Measurements from ENCODE around the gene NAA10.
A peak's percentile ranks its signal among the peaks of the same experiment; 100 is the strongest.

Gene NAA10

DNA sequence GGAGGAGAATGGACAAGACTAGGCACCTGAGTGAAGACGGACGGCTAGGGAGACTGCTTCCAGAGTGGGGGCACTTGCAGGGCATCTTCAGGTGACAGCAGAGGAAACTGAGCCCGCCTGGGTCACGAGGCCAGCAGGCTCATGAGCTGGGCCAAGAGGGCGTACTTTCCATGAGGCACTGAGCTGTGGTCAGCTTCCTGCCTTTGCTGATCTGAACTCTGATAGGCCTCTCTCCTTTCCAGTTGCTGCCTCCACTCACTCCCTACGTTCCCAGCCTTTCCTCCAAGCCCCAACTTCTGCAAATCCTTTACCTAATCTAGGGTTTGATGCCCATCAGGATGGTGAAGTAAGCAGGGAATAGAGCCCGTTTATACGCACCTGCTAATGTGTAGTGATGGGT lies 47.5 kb downstream of the NAA10 start:
- Histone ChIP-seq H3K27ac (ENCODE audit: low read depth, low read length) (no peak overlapping the region), H3K9ac (ENCODE audit: low read length) (no peak overlapping the region)

DNA sequence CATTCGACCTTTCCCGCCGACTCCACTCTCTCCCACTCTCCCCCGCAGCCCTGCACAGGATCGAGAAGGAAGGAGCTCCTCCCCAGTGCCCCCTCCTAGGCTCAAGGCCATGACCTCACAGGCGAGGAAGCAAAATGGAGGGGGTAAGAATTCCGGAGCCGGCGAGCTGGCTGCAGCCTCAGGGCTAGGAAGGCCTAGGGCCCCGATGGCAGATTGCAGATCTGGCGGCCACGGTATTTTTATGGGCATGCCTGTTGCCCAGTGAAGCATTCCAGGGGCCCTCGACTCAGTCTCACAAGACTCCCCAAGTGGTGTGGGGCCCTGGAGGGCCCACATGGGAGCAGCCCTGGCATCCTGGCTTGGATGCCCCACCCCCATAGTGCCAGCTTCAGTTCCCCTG lies 47.9 kb downstream of the NAA10 start:
- H3K4me3 ChIP-seq (ENCODE audit: low read depth, low read length): peak overlapping the region; percentile 66
- H3K9me3 ChIP-seq (ENCODE audit: control insufficient read depth, insufficient read depth, low read depth, low read length): peaks cover 11% of the 10 kb centered on the region; the same call in 1 of the 2 replicates
- H3K27ac ChIP-seq (ENCODE audit: low read depth, low read length): peak overlapping the region; percentile 58; the same call in 1 of the 2 replicates
- H3K27me3 ChIP-seq (ENCODE audit: control insufficient read depth, insufficient read depth, low read length): peaks cover 42% of the 10 kb centered on the region
- H3K9ac ChIP-seq (ENCODE audit: low read length): peak overlapping the region; percentile 74
- no peaks in the 10 kb centered on the region for H3K36me3 ChIP-seq (ENCODE audit: control insufficient read depth, insufficient read depth, low read length)
- peaks cover 43% of the 10 kb centered on the region; the same call in 1 of the 2 replicates for H3K4me1 ChIP-seq (ENCODE audit: control insufficient read depth, insufficient read depth, low read length)

More for the DNA sequence above, 47.5 kb downstream of the NAA10 start:
- Histone ChIP-seq H3K4me3 (ENCODE audit: low read depth, low read length) (peak overlapping the region; percentile 10; the same call in 1 of the 2 replicates), H3K4me1 (ENCODE audit: control insufficient read depth, insufficient read depth, low read length) (peaks cover 38% of the 10 kb centered on the region; the same call in 1 of the 2 replicates), H3K27me3 (ENCODE audit: control insufficient read depth, insufficient read depth, low read length) (peaks cover 42% of the 10 kb centered on the region), H3K36me3 (ENCODE audit: control insufficient read depth, insufficient read depth, low read length) (no peaks in the 10 kb centered on the region), H3K9me3 (ENCODE audit: control insufficient read depth, insufficient read depth, low read depth, low read length) (peaks cover 11% of the 10 kb centered on the region; the same call in 1 of the 2 replicates)

DNA sequence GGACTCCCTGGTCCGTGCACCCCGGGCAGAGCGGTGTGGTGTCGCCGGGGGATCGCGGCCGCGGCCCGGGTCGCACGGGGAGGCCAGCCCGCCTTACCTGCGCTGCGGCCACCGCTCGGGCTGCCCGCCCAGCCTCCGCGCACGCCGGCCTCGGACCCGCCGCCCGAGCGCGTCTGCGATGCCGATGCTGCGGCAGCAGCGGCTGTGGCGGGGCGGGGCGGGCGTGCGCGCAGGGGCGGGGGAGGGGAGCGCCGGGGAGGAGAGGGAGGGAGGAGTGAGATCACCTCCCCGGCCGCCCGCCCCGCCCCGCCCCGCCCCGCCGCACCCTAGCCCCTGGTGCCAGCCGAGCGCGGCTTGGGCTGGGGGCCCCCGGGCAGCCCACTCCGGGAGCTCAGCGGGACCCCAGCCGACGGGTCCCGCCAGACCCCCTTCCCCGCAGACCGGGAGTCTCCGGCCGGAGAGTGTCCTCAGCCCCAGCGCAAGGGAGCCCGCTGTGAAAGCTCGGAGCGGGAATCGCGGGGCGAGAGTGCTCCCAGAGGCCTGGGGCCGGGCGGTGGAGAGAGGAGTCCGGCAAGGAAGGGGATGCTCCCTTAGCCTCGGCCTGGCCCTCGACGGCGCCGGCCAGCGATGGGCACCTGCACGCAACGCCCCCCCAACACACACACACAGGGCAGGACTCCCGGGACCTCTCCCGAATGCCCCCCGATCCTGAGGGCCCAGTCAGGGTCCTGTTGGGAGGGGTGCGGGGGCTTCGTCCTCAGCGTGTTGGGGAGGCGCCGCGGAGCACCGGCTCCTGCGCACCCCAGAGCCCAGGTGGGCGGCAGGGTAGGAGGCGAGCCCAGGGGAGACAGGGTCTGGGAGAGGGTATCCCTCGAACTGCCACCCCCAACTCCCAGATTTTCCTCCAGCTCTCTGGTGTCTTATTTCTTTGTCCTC lies 48.6 kb downstream of the NAA10 start, which contains the start of gene L1CAM:
L1CAM (minus strand) TSS at position 206 of the 936 bp plus-strand sequence. CDS start 10,337 bp downstream, outside the sequence.
- H3K9ac ChIP-seq (ENCODE audit: low read length): peak within 1 kb of the TSS; percentile 74
- H3K4me3 ChIP-seq (ENCODE audit: low read depth, low read length): peak within 1 kb of the TSS; percentile 66
- H3K4me1 ChIP-seq (ENCODE audit: control insufficient read depth, insufficient read depth, low read length): peaks cover 50% of the 10 kb centered on the region; the same call in 1 of the 2 replicates

DNA sequence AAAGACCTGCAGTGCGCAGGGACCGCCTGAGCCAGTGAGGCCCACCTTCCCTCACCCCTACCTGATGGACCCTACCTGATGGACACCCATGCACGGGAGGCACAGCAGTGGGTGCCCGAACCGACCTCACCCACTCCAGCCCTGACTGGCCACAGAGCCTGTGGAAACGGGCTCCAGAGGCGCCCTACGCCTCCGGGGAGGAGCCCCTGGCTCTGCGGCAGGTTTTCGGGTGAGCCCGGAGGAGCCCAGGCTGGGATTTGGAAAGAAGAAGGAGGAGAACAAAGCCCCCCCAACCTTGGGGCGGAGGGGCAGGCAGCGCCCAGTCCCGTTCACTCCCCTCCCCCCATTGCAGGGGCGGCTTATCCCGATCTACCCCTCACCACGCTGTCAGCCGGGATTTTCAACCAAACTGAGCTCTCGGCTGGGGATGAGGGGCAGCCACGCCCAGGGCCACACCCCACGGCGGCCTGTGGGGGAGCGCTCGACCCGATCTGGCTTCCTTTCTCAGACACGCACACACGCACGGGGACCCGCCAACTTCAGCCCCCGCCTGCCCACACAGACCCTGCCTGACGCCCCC lies 49.5 kb downstream of the NAA10 start:
- Histone ChIP-seq H3K4me1 (ENCODE audit: control insufficient read depth, insufficient read depth, low read length) (peaks cover 59% of the 10 kb centered on the region; the same call in 1 of the 2 replicates), H3K36me3 (ENCODE audit: control insufficient read depth, insufficient read depth, low read length) (no peaks in the 10 kb centered on the region), H3K4me3 (ENCODE audit: low read depth, low read length) (peak overlapping the region; percentile 61), H3K27ac (ENCODE audit: low read depth, low read length) (no peak overlapping the region), H3K9me3 (ENCODE audit: control insufficient read depth, insufficient read depth, low read depth, low read length) (peaks cover 15% of the 10 kb centered on the region; the same call in 1 of the 2 replicates), H3K9ac (ENCODE audit: low read length) (peak overlapping the region; percentile 64), H3K27me3 (ENCODE audit: control insufficient read depth, insufficient read depth, low read length) (peaks cover 51% of the 10 kb centered on the region)

More for the DNA sequence above, 48.6 kb downstream of the NAA10 start, which contains the start of gene L1CAM:
- Histone ChIP-seq H3K27ac (ENCODE audit: low read depth, low read length) (peak within 1 kb of the TSS; percentile 58; the same call in 1 of the 2 replicates), H3K27me3 (ENCODE audit: control insufficient read depth, insufficient read depth, low read length) (peaks cover 45% of the 10 kb centered on the region), H3K9me3 (ENCODE audit: control insufficient read depth, insufficient read depth, low read depth, low read length) (peaks cover 14% of the 10 kb centered on the region; the same call in 1 of the 2 replicates), H3K36me3 (ENCODE audit: control insufficient read depth, insufficient read depth, low read length) (no peaks in the 10 kb centered on the region)

DNA sequence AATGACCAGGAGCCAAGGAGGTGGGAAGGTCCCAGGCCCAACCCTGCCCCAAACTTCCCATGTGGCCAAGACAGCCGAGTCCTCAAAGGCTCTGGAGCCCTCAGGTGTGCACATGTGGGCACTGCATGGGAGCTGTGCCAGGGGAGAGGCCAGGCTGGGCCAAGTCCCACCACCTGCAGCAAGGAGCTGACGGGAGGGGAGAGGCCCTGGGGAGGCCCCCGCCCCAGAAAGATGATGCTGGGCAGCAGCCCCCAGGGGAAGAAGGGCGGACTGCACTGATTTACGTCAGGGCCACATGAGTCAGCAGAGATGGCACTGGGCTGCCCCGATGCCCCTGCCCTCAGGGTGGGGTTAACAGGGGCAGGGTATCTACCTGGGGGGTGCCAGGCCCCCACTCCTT lies 50.2 kb downstream of the NAA10 start:
- Histone ChIP-seq H3K9me3 (ENCODE audit: control insufficient read depth, insufficient read depth, low read depth, low read length) (peaks cover 13% of the 10 kb centered on the region; the same call in 1 of the 2 replicates), H3K4me1 (ENCODE audit: control insufficient read depth, insufficient read depth, low read length) (peaks cover 66% of the 10 kb centered on the region), H3K9ac (ENCODE audit: low read length) (no peak overlapping the region), H3K27ac (ENCODE audit: low read depth, low read length) (no peak overlapping the region), H3K4me3 (ENCODE audit: low read depth, low read length) (peak overlapping the region; percentile 61), H3K36me3 (ENCODE audit: control insufficient read depth, insufficient read depth, low read length) (no peaks in the 10 kb centered on the region), H3K27me3 (ENCODE audit: control insufficient read depth, insufficient read depth, low read length) (peaks cover 59% of the 10 kb centered on the region)

DNA sequence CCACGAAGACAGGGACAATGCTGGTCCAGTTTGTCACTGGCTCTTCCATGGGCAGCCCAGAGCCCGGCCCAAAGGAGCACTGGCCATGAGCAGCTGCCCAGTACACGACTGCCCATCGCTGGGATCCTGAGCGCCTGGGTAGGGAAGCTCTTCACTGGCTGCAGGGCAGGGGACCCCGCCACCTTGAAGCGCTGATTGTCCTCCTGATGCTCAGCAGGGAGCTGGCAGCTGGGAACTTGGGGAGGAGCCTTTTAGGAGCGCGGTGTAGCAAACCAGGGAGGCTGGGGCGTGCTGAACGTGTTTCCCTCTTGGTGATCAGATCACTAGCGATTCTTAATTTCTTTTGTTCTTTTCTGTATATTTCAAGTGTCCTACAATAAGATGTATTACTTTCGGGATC lies 50.7 kb downstream of the NAA10 start:
- H3K36me3 ChIP-seq (ENCODE audit: control insufficient read depth, insufficient read depth, low read length): no peaks in the 10 kb centered on the region
- H3K27me3 ChIP-seq (ENCODE audit: control insufficient read depth, insufficient read depth, low read length): peaks cover 61% of the 10 kb centered on the region
- no peak overlapping the region for H3K9ac ChIP-seq (ENCODE audit: low read length)
- H3K4me1 ChIP-seq (ENCODE audit: control insufficient read depth, insufficient read depth, low read length): peaks cover 69% of the 10 kb centered on the region
- 0 out of 2 replicates have a peak overlapping the region, but pooled peaks have one; percentile 61 for H3K4me3 ChIP-seq (ENCODE audit: low read depth, low read length)
- no peak overlapping the region for H3K27ac ChIP-seq (ENCODE audit: low read depth, low read length)
- peaks cover 9% of the 10 kb centered on the region; the same call in 1 of the 2 replicates for H3K9me3 ChIP-seq (ENCODE audit: control insufficient read depth, insufficient read depth, low read depth, low read length)

DNA sequence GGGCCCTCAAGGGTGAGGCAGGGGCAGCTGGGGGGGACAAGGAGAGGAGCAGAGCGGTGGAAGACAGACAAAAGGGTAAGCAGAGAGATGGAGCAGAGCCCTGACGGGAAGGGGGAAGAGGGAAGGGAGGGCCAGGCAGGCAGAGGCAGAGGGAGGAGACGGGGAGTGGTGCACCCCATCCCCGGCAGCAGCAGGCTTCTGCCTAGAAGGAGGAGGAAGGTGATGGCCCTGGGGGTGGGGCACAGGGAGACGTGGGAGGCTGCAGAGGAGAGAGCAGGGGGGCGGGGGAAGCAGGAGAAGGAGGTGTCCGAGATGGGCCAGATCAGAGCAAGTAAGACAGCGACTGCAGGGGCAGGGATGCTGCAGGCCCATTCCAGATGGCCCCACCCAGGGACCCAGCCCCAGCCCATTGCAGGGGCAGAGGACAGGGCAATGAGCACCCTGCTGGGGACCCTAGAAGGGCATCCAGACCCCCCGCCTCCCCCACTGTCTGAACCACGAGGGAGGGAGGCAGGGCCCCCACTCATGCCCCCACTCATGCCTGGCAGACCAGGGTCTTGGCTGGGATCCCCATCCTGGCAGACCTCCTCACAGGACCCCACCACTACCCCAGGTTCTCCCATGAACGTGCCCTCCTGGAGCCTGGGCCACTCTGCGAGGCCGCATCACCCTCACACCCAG lies 51.5 kb downstream of the NAA10 start:
- Histone ChIP-seq H3K27me3 (ENCODE audit: control insufficient read depth, insufficient read depth, low read length) (peaks cover 58% of the 10 kb centered on the region), H3K4me1 (ENCODE audit: control insufficient read depth, insufficient read depth, low read length) (peaks cover 72% of the 10 kb centered on the region), H3K9ac (ENCODE audit: low read length) (no peak overlapping the region), H3K36me3 (ENCODE audit: control insufficient read depth, insufficient read depth, low read length) (no peaks in the 10 kb centered on the region), H3K4me3 (ENCODE audit: low read depth, low read length) (peak overlapping the region; percentile 18; the same call in 1 of the 2 replicates), H3K27ac (ENCODE audit: low read depth, low read length) (no peak overlapping the region), H3K9me3 (ENCODE audit: control insufficient read depth, insufficient read depth, low read depth, low read length) (peaks cover 9% of the 10 kb centered on the region; the same call in 1 of the 2 replicates)

DNA sequence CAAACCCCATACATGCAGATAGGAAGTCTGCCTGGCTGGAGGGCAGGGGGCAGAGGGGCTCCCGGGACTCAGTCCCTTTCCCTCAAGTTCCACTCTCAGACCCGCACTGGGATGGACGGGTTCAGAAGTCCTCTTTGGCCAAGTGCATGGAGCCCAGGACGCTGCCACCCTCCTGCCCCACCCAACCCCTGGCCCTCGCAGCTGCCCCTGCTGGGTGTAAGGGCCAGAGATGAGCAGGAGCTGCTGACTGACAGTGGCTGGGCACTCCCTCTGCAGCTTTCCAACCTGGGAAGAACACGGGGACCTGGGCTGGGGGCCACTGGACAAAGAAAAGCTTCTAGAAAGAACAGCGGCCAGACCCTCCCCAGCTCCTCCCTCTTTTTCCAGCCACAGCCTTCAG lies 52.3 kb downstream of the NAA10 start:
- Histone ChIP-seq H3K9ac (ENCODE audit: low read length) (peak overlapping the region; percentile 21), H3K4me1 (ENCODE audit: control insufficient read depth, insufficient read depth, low read length) (peaks cover 79% of the 10 kb centered on the region), H3K27me3 (ENCODE audit: control insufficient read depth, insufficient read depth, low read length) (peaks cover 56% of the 10 kb centered on the region), H3K4me3 (ENCODE audit: low read depth, low read length) (peak overlapping the region; percentile 18; the same call in 1 of the 2 replicates), H3K27ac (ENCODE audit: low read depth, low read length) (no peak overlapping the region), H3K36me3 (ENCODE audit: control insufficient read depth, insufficient read depth, low read length) (no peaks in the 10 kb centered on the region), H3K9me3 (ENCODE audit: control insufficient read depth, insufficient read depth, low read depth, low read length) (peaks cover 9% of the 10 kb centered on the region; the same call in 1 of the 2 replicates)

DNA sequence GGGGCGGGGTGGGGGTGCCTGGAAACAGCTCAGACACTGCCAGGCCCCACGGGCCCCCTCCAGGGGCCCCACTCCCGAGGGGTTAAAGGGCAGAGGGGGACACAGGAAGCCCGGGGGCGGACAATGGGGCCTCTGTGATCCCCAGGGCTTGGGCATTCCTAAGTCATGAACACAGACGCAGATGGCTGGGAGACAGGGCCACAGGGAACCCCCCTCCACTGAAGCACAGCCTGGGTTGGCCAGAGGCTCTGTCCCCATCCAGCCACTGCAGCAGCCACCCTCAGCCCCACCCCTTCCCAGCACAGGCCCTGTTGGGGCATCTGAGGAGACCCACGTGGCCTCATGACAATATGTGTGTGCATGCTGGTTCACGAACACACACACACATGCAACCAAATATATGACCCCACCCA lies 52.7 kb downstream of the NAA10 start:
- H3K4me1 ChIP-seq (ENCODE audit: control insufficient read depth, insufficient read depth, low read length): peaks cover 77% of the 10 kb centered on the region
- peaks cover 52% of the 10 kb centered on the region for H3K27me3 ChIP-seq (ENCODE audit: control insufficient read depth, insufficient read depth, low read length)
- H3K4me3 ChIP-seq (ENCODE audit: low read depth, low read length): no peak overlapping the region
- no peaks in the 10 kb centered on the region for H3K36me3 ChIP-seq (ENCODE audit: control insufficient read depth, insufficient read depth, low read length)
- H3K9ac ChIP-seq (ENCODE audit: low read length): peak overlapping the region; percentile 21
- H3K9me3 ChIP-seq (ENCODE audit: control insufficient read depth, insufficient read depth, low read depth, low read length): peaks cover 9% of the 10 kb centered on the region; the same call in 1 of the 2 replicates
- no peak overlapping the region for H3K27ac ChIP-seq (ENCODE audit: low read depth, low read length)

DNA sequence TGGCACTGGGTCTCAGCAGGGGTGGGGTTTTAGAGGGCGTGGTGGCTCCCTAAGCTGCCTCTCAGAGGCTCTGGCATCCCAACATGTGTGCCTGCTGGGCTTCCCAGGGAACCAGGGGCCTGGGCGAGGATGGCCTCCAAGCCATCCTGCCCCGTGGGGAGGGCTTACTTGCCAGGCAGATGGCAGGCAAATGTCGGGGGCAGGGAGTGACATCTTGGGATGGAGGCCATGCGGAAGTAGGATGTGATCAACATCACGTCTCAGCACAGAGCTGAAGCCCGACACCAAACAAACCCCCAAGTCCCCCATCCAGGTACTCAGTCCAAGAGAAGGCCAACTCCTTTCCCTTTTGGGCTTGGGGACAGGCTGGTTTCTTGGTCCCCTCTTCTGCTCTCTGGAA lies 53.6 kb downstream of the NAA10 start:
- Histone ChIP-seq H3K9me3 (ENCODE audit: control insufficient read depth, insufficient read depth, low read depth, low read length) (peaks cover 9% of the 10 kb centered on the region; the same call in 1 of the 2 replicates), H3K36me3 (ENCODE audit: control insufficient read depth, insufficient read depth, low read length) (no peaks in the 10 kb centered on the region), H3K27ac (ENCODE audit: low read depth, low read length) (no peak overlapping the region), H3K27me3 (ENCODE audit: control insufficient read depth, insufficient read depth, low read length) (peaks cover 46% of the 10 kb centered on the region), H3K4me1 (ENCODE audit: control insufficient read depth, insufficient read depth, low read length) (peaks cover 72% of the 10 kb centered on the region), H3K4me3 (ENCODE audit: low read depth, low read length) (no peak overlapping the region), H3K9ac (ENCODE audit: low read length) (no peak overlapping the region)
